ENCODE measurements around the gene VWC2L. TPM values are rescaled to one million over a fixed set of nuclear protein-coding genes. Genes with fewer than 3 reads are reported as not detected.

Gene VWC2L
- 30.0 TPM for total RNA-seq

DNA sequence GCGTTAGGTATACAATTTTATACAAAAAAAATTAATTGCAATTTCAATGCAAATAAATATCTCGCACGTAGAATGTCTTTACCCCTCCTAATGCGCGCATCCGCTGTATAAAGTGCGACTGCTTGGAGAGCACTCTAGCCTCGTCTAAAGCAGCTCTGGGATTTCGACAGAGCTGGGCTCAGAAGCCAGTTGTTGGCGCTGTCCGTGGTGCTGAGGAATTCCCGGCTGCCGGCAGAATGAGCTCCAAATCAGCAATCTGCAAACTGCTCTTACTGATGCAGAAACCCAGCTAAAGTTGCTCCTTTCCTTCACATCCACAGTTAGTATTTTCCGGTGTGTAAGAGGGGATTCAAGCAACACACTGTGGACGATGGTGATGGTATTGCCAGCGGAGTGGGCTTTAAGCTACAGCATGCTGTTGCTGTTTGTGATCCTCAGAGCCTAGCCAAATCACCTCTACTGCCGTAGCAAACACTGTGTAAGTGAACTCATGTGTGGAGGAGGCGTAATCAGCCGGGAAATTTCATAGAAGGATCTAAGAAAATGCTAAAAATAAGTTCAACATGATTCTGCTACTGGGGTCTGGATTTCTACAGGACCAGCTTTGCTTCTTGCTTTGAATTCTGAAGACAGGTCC is at the start of gene VWC2L:
TSS of gene VWC2L (plus strand) at position 137 of the 637 bp plus-strand sequence. CDS start 3,140 bp downstream, outside the sequence.

All from diencephalon (tissue), 1 donor.